MM.1S (cell line): ENCODE measurements around the gene KCMF1.

Experiments used
- DNase-seq: peaks from one replicate; pipeline ENCODE4 v3.0.0-alpha.2; 2015
- H2AFZ ChIP-seq: fragments of 300-600 bp; sonication (generic); 2 replicates; pipeline ENCODE4 v1.6.0; 2016; ENCODE audit warnings: antibody characterized with exemption, low read length
- H3F3A ChIP-seq: fragments of 300-600 bp; sonication (generic); 2 replicates; pipeline ENCODE4 v1.6.1; 2016; ENCODE audit warnings: mild to moderate bottlenecking, antibody characterized with exemption, low read length, moderate library complexity, mixed read lengths; ENCODE audit not compliant: insufficient read depth
- H3K27ac ChIP-seq: fragments of 300-600 bp; sonication (generic); 2 replicates; pipeline ENCODE4 v1.5.1; 2016; ENCODE audit warnings: mild to moderate bottlenecking, low read length
- H3K27me3 ChIP-seq: fragments of 300-600 bp; sonication (generic); replicated peaks from 2 replicates; pipeline ENCODE4 v1.6.0; 2016; ENCODE audit warnings: low read length; ENCODE audit not compliant: insufficient read depth
- H3K36me3 ChIP-seq: fragments of 300-600 bp; sonication (generic); replicated peaks from 2 replicates; pipeline ENCODE4 v1.6.1; 2016; ENCODE audit warnings: mild to moderate bottlenecking, low read length, mixed read lengths; ENCODE audit not compliant: insufficient read depth
- H3K4me1 ChIP-seq: fragments of 300-600 bp; sonication (generic); 2 replicates; pipeline ENCODE4 v1.6.1; 2016; ENCODE audit warnings: low read length, mixed read lengths
- H3K4me2 ChIP-seq: fragments of 300-600 bp; sonication (generic); 2 replicates; pipeline ENCODE4 v1.6.0; 2016; ENCODE audit warnings: low read depth, low read length
- H3K4me3 ChIP-seq: fragments of 300-600 bp; sonication (generic); 2 replicates; pipeline ENCODE4 v1.5.1; 2016; ENCODE audit warnings: low read length, mixed read lengths
- H3K79me2 ChIP-seq: fragments of 300-600 bp; sonication (generic); 2 replicates; pipeline ENCODE4 v1.6.1; 2016; ENCODE audit warnings: mixed run types, low read length, mixed read lengths
- H3K9ac ChIP-seq: fragments of 300-600 bp; sonication (generic); 2 replicates; pipeline ENCODE4 v1.6.1; 2016; ENCODE audit warnings: low read length, mixed read lengths
- H3K9me2 ChIP-seq: fragments of 300-600 bp; sonication (generic); replicated peaks from 2 replicates; pipeline ENCODE4 v1.6.1; 2016; ENCODE audit warnings: mild to moderate bottlenecking, low read length, mixed read lengths; ENCODE audit not compliant: insufficient read depth
- H3K9me3 ChIP-seq: fragments of 300-600 bp; sonication (generic); replicated peaks from 2 replicates; pipeline ENCODE4 v1.6.1; 2016; ENCODE audit warnings: mild to moderate bottlenecking, low read length, mixed read lengths; ENCODE audit not compliant: insufficient read depth
- H4K20me1 ChIP-seq: fragments of 300-600 bp; sonication (generic); 2 replicates; pipeline ENCODE4 v1.6.1; 2016; ENCODE audit warnings: mild to moderate bottlenecking, low read length, moderate library complexity, mixed read lengths; ENCODE audit not compliant: insufficient read depth
- EZH2 ChIP-seq: fragments of 300-600 bp; sonication (generic); optimal IDR thresholded peaks from 2 replicates; pipeline ENCODE3; 2017; ENCODE audit warnings: low read depth, mild to moderate bottlenecking, antibody characterized with exemption, low read length, mixed read lengths
- EZH2phosphoT487 ChIP-seq: fragments of 300-600 bp; sonication (generic); IDR thresholded peaks from 2 replicates; pipeline ENCODE4 v1.6.1; 2018; ENCODE audit warnings: antibody characterized with exemption, low read length
- TF ChIP-seq, protein P1 (sequence below): fragments of 300-600 bp; sonication (generic); IDR thresholded peaks from 2 replicates; pipeline ENCODE4 v1.5.1; 2016; ENCODE audit warnings: antibody characterized with exemption, low read length, mixed read lengths

KCMF1 gene

DNA sequence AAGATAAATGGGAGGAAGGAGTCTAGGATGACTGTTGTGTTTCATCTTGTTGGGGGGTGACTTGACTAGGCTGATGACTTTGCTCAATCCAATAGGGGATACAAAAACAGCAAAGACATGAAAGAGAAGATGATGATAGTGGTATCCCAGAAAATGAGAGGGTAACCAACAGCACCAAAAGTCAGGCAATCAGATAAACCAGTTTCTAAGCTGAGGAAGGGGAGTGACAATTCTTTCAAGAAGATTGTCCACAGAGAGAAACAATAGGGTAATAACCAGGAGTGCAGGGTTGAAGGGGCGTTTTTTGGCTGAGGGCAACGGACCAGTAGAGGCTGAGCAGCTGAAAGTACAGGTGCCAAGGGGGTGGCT is 7.7 kb upstream of the KCMF1 start:
- Histone ChIP-seq H3F3A (no peaks in the 10 kb centered on the region; the same call in 1 of the 2 replicates), H3K4me2 (no peak overlapping the region), H3K9ac (no peak overlapping the region), H3K9me3 (no peaks in the 10 kb centered on the region), H3K4me3 (no peak overlapping the region), H2AFZ (no peak overlapping the region), H3K27me3 (no peaks in the 10 kb centered on the region), H3K79me2 (peaks cover 17% of the 10 kb centered on the region), H3K4me1 (no peaks in the 10 kb centered on the region), H3K27ac (no peak overlapping the region), H3K36me3 (no peaks in the 10 kb centered on the region), H3K9me2 (no peaks in the 10 kb centered on the region), H4K20me1 (no peaks in the 10 kb centered on the region)
- DNase-seq, result no peak
- TF ChIP-seq, protein P1, sequence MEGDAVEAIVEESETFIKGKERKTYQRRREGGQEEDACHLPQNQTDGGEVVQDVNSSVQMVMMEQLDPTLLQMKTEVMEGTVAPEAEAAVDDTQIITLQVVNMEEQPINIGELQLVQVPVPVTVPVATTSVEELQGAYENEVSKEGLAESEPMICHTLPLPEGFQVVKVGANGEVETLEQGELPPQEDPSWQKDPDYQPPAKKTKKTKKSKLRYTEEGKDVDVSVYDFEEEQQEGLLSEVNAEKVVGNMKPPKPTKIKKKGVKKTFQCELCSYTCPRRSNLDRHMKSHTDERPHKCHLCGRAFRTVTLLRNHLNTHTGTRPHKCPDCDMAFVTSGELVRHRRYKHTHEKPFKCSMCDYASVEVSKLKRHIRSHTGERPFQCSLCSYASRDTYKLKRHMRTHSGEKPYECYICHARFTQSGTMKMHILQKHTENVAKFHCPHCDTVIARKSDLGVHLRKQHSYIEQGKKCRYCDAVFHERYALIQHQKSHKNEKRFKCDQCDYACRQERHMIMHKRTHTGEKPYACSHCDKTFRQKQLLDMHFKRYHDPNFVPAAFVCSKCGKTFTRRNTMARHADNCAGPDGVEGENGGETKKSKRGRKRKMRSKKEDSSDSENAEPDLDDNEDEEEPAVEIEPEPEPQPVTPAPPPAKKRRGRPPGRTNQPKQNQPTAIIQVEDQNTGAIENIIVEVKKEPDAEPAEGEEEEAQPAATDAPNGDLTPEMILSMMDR, result no peak
- TF ChIP-seq EZH2 (no peak), EZH2phosphoT487 (no peak)

- Histone ChIP-seq H3K4me3 (no peak overlapping the region), H3F3A (no peaks in the 10 kb centered on the region; the same call in none of the 2 replicates), H3K79me2 (peaks cover 22% of the 10 kb centered on the region), H3K36me3 (no peaks in the 10 kb centered on the region), H3K9me2 (no peaks in the 10 kb centered on the region), H3K4me1 (0 out of 2 replicates have a peak, but pooled peaks cover 1% of the 10 kb centered on the region), H2AFZ (no peak overlapping the region), H3K9ac (no peak overlapping the region), H4K20me1 (no peaks in the 10 kb centered on the region), H3K27me3 (no peaks in the 10 kb centered on the region), H3K27ac (no peak overlapping the region), H3K4me2 (no peak overlapping the region), H3K9me3 (no peaks in the 10 kb centered on the region)
- no peak for DNase-seq
- TF ChIP-seq EZH2 (no peak), EZH2phosphoT487 (no peak)
- TF ChIP-seq, protein P1, result no peak
These were observed 7.1 kb upstream of the KCMF1 start for GRCh38 chr2:84963692-84964405.

- Histone ChIP-seq H3F3A (peaks cover 5% of the 10 kb centered on the region), H3K4me3 (no peak overlapping the region), H3K79me2 (peaks cover 30% of the 10 kb centered on the region), H3K4me2 (no peak overlapping the region), H3K27ac (no peak overlapping the region), H3K9ac (no peak overlapping the region), H3K9me3 (no peaks in the 10 kb centered on the region), H3K9me2 (no peaks in the 10 kb centered on the region), H3K27me3 (no peaks in the 10 kb centered on the region), H2AFZ (no peak overlapping the region), H4K20me1 (no peaks in the 10 kb centered on the region), H3K36me3 (no peaks in the 10 kb centered on the region), H3K4me1 (0 out of 2 replicates have a peak, but pooled peaks cover 6% of the 10 kb centered on the region)
- TF ChIP-seq EZH2phosphoT487 (no peak), EZH2 (no peak)
- DNase-seq, result no peak
These were observed 6.4 kb upstream of the KCMF1 start for GRCh38 chr2:84964406-84965191.
